Right lobe of liver (tissue), 4 donors: Measurements from ENCODE around the gene RNF138.

Experiments used
- POLR2A ChIP-seq: fragments of 450-650 bp; IDR thresholded peaks from one replicate; pipeline ENCODE4 v1.6.1; 2017; ENCODE audit warnings: antibody characterized with exemption, mild to moderate bottlenecking
- TF ChIP-seq, protein P1 (sequence below), 4 donors: fragments of 200-600 bp in 3 of 4; fragments of 450-650 bp in 1 of 4; IDR thresholded peaks; one replicate each; pipeline versions ENCODE4 v1.5.1 to v1.8.0; 2016 to 2022; ENCODE audit warnings: antibody characterized with exemption in 4 of 4, mild to moderate bottlenecking in 2 of 4
- donor health status: DM: no; HTN: no; CAD: no.
- donor health status: DM: no; HTN: no; CAD: no.
- donor health status: DM: no; HTN: yes; CAD: no.

DNA sequence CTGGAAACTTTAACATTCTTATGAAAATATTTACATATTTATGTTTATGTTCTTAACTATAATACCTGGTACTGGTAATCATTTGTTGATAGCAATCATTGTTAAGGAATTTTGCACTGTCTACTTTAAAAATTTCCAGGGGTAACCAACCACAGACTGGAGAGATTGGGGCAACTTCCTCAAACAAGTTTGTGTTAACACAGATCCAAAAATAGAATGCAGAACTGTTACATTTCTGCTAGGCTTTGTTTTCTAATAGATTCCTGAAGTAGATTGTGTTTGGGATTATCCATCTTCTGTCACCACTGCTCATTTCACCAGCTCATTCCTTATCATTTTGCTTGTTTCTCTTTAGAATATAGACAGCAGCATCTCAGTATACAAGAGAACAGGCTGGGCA is 49.3 kb upstream of the RNF138 start:
- TF ChIP-seq, protein P1, sequence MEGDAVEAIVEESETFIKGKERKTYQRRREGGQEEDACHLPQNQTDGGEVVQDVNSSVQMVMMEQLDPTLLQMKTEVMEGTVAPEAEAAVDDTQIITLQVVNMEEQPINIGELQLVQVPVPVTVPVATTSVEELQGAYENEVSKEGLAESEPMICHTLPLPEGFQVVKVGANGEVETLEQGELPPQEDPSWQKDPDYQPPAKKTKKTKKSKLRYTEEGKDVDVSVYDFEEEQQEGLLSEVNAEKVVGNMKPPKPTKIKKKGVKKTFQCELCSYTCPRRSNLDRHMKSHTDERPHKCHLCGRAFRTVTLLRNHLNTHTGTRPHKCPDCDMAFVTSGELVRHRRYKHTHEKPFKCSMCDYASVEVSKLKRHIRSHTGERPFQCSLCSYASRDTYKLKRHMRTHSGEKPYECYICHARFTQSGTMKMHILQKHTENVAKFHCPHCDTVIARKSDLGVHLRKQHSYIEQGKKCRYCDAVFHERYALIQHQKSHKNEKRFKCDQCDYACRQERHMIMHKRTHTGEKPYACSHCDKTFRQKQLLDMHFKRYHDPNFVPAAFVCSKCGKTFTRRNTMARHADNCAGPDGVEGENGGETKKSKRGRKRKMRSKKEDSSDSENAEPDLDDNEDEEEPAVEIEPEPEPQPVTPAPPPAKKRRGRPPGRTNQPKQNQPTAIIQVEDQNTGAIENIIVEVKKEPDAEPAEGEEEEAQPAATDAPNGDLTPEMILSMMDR (IDR thresholded peaks at IDR 0.05): no peak
- no peak for TF ChIP-seq POLR2A
